Panc1 (cell line): ENCODE measurements around the gene RASSF8. TPM values are rescaled to one million over a fixed set of nuclear protein-coding genes. Genes with fewer than 3 reads are reported as not detected.

ENCODE experiments used
- ATAC-seq: fragments of 200-7000 bp; cut with Tn5 transposase; 2 replicates; pipeline ENCODE4 v1.9.1; 2020; ENCODE audit warnings: mild to moderate bottlenecking, moderate library complexity
- BruUV-seq: library from RNA; stranded (reverse); fragments of 400-500 nt; replicated peaks from 2 replicates; lab custom pipeline; 2021; lab: Mats Ljungman, UMichigan
- CTCF ChIA-PET: fragments of 300-600 bp; sonication (Branson Sonifier 250); formaldehyde crosslinking; loops from one replicate; lab custom pipeline; 2022; ENCODE audit warnings: antibody characterized with exemption; lab: Charles Lee
- POLR2A ChIA-PET: fragments of 300-600 bp; sonication (Branson Sonifier 250); formaldehyde crosslinking; loops from one replicate; lab custom pipeline; 2022; ENCODE audit warnings: antibody characterized with exemption; lab: Charles Lee
- DNase-seq: peaks from one replicate; pipeline ENCODE4 v3.0.0-alpha.2; 2010; ENCODE audit warnings: low read depth, low spot score
- H3K27ac ChIP-seq: 2 replicates; pipeline ENCODE4 v1.5.1; 2011; ENCODE audit warnings: mild to moderate bottlenecking, low read length, inconsistent platforms
- H3K27me3 ChIP-seq: fragments of 200-500 bp; sonication (Bioruptor generic); 2 replicates; pipeline ENCODE4 v1.6.0; 2014; ENCODE audit warnings: low read length, inconsistent platforms; ENCODE audit not compliant: control insufficient read depth, insufficient read depth
- H3K36me3 ChIP-seq: fragments of 200-500 bp; sonication (Bioruptor generic); 2 replicates; pipeline ENCODE4 v1.5.1; 2014; ENCODE audit warnings: inconsistent platforms, mild to moderate bottlenecking, low read length, moderate library complexity; ENCODE audit not compliant: control insufficient read depth, insufficient read depth
- H3K4me1 ChIP-seq: 2 replicates; pipeline ENCODE4 v1.5.1; 2011; ENCODE audit warnings: inconsistent platforms, mild to moderate bottlenecking, low read length, moderate library complexity; ENCODE audit not compliant: control insufficient read depth, insufficient read depth
- H3K4me3 ChIP-seq, 2 experiments: 2 replicates each; pipeline ENCODE4 v1.5.1; 2011 to 2012; ENCODE audit warnings: low read depth in 2 of 2, low read length in 2 of 2, mild to moderate bottlenecking in 2 of 2, inconsistent platforms in 1 of 2, moderate library complexity in 1 of 2
- H3K9me3 ChIP-seq: fragments of 200-500 bp; sonication (Bioruptor generic); 2 replicates; pipeline ENCODE4 v1.5.1; 2014; ENCODE audit warnings: low read depth, mild to moderate bottlenecking, inconsistent platforms, low read length, moderate library complexity; ENCODE audit not compliant: control insufficient read depth, insufficient read depth
- POLR2AphosphoS5 ChIP-seq: IDR thresholded peaks from 2 replicates; pipeline ENCODE4 v1.6.1; 2012; ENCODE audit warnings: mild to moderate bottlenecking, low read depth, low read length, moderate library complexity
- SIN3A ChIP-seq: IDR thresholded peaks from 2 replicates; pipeline ENCODE4 v1.6.1; 2012; ENCODE audit warnings: low read depth, mild to moderate bottlenecking, low read length, moderate library complexity, borderline replicate concordance; ENCODE audit not compliant: insufficient read depth
- TCF7L2 ChIP-seq: IDR thresholded peaks from 2 replicates; pipeline ENCODE4 v1.6.1; 2011; ENCODE audit warnings: mild to moderate bottlenecking, low read depth, low read length, inconsistent platforms
- in situ Hi-C: cut with HindIII; loops from 2 replicates; pipeline ENCODE4 v1.10.0; 2016; ENCODE audit warnings: low sequenced_read_pairs, low pct_unique_long_range_greater_than_20kb
- intact Hi-C: fragments of 100-400 bp; cut with micrococcal nuclease; formaldehyde crosslinking; loops from one replicate; pipeline ENCODE4 v1.10.0; 2022; ENCODE audit not compliant: unreplicated experiment
- total RNA-seq: library from RNA; stranded (reverse); gene quantifications from one replicate; pipeline ENCODE4 v1.2.1, GENCODE V29; 2021; ENCODE audit not compliant: unreplicated experiment
- TF ChIP-seq, protein P1 (sequence below), 2 experiments: IDR thresholded peaks; 2 replicates each; pipeline ENCODE4 v1.6.1; 2011 to 2012; ENCODE audit warnings: low read depth in 2 of 2, control low read depth in 1 of 2, low read length in 1 of 2, mild to moderate bottlenecking in 1 of 2, moderate library complexity in 1 of 2; ENCODE audit not compliant: insufficient read depth in 1 of 2
- TF ChIP-seq, protein P2 (sequence below): fragments of 450-650 bp; IDR thresholded peaks from 2 replicates; pipeline ENCODE4 v1.5.1; 2017; ENCODE audit warnings: mild to moderate bottlenecking

Gene RASSF8
- total RNA-seq, 1 experiment from 2014 or later, result 103 TPM

DNA sequence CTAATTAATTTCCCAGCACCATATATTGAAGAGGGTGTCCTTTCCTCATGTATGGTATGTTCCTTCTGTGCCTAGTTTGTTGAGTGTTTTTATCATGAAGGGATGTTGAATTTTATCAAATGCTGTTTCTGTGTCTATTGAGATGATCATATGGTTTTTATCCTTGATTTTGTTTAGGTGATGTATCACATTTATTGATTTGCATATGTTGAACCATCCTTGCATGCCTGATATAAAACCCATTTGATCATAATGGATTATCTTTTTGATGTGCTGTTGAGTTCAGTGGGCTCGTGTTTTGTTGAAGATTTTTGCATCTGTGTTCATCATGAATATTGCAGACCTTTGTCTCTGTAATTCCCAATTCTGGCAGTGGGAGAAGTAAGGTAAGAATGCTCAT, 44.6 kb downstream of the RASSF8 start:
- ChIA-PET CTCF (no interaction called here), POLR2A (no interaction called here)
- Histone ChIP-seq H3K4me1 (peaks cover 4% of the 10 kb centered on the region; the same call in 1 of the 2 replicates), H3K4me3 (no peak overlapping the region), H3K36me3 (no peaks in the 10 kb centered on the region), H3K27ac (no peak overlapping the region), H3K9me3 (peaks cover 4% of the 10 kb centered on the region; the same call in 1 of the 2 replicates), H3K27me3 (no peaks in the 10 kb centered on the region)
- DNase-seq (no peak), ATAC-seq (no peak)
- intact Hi-C loops (no loop called here), in situ Hi-C loops (no loop called here)
- TF ChIP-seq POLR2AphosphoS5, result no peak
- TF ChIP-seq, protein P1, sequence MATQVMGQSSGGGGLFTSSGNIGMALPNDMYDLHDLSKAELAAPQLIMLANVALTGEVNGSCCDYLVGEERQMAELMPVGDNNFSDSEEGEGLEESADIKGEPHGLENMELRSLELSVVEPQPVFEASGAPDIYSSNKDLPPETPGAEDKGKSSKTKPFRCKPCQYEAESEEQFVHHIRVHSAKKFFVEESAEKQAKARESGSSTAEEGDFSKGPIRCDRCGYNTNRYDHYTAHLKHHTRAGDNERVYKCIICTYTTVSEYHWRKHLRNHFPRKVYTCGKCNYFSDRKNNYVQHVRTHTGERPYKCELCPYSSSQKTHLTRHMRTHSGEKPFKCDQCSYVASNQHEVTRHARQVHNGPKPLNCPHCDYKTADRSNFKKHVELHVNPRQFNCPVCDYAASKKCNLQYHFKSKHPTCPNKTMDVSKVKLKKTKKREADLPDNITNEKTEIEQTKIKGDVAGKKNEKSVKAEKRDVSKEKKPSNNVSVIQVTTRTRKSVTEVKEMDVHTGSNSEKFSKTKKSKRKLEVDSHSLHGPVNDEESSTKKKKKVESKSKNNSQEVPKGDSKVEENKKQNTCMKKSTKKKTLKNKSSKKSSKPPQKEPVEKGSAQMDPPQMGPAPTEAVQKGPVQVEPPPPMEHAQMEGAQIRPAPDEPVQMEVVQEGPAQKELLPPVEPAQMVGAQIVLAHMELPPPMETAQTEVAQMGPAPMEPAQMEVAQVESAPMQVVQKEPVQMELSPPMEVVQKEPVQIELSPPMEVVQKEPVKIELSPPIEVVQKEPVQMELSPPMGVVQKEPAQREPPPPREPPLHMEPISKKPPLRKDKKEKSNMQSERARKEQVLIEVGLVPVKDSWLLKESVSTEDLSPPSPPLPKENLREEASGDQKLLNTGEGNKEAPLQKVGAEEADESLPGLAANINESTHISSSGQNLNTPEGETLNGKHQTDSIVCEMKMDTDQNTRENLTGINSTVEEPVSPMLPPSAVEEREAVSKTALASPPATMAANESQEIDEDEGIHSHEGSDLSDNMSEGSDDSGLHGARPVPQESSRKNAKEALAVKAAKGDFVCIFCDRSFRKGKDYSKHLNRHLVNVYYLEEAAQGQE (IDR thresholded peaks at IDR 0.05; ENCODE audit: insufficient read depth in 1 of 2, low read depth in 2 of 2, low read length in 1 of 2), result no peak
- TF ChIP-seq, protein P2, sequence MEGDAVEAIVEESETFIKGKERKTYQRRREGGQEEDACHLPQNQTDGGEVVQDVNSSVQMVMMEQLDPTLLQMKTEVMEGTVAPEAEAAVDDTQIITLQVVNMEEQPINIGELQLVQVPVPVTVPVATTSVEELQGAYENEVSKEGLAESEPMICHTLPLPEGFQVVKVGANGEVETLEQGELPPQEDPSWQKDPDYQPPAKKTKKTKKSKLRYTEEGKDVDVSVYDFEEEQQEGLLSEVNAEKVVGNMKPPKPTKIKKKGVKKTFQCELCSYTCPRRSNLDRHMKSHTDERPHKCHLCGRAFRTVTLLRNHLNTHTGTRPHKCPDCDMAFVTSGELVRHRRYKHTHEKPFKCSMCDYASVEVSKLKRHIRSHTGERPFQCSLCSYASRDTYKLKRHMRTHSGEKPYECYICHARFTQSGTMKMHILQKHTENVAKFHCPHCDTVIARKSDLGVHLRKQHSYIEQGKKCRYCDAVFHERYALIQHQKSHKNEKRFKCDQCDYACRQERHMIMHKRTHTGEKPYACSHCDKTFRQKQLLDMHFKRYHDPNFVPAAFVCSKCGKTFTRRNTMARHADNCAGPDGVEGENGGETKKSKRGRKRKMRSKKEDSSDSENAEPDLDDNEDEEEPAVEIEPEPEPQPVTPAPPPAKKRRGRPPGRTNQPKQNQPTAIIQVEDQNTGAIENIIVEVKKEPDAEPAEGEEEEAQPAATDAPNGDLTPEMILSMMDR, result no peak
- TF ChIP-seq TCF7L2, result no peak
- TF ChIP-seq SIN3A, result no peak
- BruUV-seq, result no TSS peak

DNA sequence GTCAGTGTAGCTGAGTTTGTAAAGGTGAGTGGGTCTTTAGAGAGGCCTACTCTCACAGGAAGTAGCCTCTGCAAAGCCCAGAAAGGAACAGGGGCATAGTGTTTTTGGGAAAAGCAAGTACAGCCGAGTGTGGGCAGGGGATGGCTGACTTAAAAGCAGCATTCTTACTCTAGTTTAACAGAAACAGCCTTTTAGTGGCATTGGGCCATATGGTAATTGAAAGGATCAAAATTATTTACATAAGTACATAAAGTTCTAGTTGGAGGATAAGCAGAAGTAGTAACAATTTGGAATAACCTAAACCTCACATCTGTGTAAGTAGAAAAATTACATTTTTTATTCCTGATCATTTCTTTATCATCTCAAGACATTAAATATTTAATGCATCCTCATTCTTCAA, 49.1 kb downstream of the RASSF8 start:
- Histone ChIP-seq H3K4me1 (peaks cover 8% of the 10 kb centered on the region; the same call in 1 of the 2 replicates), H3K9me3 (peaks cover 4% of the 10 kb centered on the region; the same call in 1 of the 2 replicates), H3K27ac (no peak overlapping the region), H3K36me3 (no peaks in the 10 kb centered on the region), H3K27me3 (no peaks in the 10 kb centered on the region), H3K4me3 (no peak overlapping the region)
- CTCF ChIA-PET, result interaction anchor here (1.0 kb wide), 1 partner anchor 10 kb away, joined by 3 read pairs; no protein-coding TSS in a partner anchor
- no TSS peak for BruUV-seq
- POLR2A ChIA-PET, result no interaction called here
- TF ChIP-seq, protein P2, result no peak
- TF ChIP-seq TCF7L2, result no peak
- no peak for TF ChIP-seq SIN3A
- TF ChIP-seq, protein P1 (IDR thresholded peaks at IDR 0.05; ENCODE audit: insufficient read depth in 1 of 2, low read depth in 2 of 2, low read length in 1 of 2), result no peak
- no peak for TF ChIP-seq POLR2AphosphoS5
- intact Hi-C loops, result no loop called here
- in situ Hi-C loops, result no loop called here
- DNase-seq (no peak), ATAC-seq (no peak)
